NCI-H128 (cell line): Measurements from ENCODE around the gene DNASE2B.

Experiments used
- DNase-seq: peaks from one replicate; lab custom pipeline; 2025; ENCODE audit not compliant: unreplicated experiment; lab: John Stamatoyannopoulos, UW

DNASE2B gene, protein sequence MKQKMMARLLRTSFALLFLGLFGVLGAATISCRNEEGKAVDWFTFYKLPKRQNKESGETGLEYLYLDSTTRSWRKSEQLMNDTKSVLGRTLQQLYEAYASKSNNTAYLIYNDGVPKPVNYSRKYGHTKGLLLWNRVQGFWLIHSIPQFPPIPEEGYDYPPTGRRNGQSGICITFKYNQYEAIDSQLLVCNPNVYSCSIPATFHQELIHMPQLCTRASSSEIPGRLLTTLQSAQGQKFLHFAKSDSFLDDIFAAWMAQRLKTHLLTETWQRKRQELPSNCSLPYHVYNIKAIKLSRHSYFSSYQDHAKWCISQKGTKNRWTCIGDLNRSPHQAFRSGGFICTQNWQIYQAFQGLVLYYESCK

DNA sequence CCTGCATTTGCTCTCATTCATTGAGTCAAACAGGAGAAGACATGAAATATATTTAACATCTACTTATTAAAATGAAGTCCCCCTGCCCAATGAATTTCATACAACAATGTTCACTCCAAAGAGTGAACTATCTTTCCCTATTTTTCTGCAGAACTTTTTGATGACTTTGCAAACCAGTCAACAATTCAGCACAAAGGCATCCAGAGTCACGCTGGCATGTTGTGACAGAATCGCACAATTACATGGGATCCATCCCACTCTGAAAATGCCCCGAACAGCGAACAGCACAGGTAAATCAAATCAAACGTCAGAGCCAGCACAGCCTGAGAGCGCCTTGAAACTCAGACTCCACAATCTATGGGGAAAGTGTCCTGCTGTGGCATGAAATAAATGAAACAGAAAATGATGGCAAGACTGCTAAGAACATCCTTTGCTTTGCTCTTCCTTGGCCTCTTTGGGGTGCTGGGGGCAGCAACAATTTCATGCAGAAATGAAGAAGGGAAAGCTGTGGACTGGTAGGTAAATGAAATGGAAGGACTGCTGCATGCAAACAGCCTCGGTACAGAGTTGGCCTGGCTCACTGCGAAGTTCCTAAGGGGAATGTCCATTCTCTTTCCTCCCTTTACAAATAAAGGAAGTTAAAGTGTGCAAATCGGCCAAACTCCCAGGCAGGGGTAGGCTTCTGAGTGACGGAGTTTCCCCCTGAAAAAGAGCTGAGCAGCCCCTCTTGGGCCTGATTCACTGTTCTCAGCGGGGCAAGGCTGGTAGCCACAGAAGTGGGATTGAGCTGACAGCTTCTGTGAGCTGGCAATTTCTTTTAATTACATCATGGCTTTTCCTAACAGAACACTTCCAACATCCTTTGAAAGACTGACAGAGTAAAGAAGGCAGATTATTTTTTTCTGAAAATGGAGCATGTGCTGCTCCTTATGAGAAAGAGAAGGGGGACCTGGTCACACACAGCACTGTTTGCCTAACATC is at the start of gene DNASE2B:
TSS of gene DNASE2B (plus strand) at position 310 of the 981 bp plus-strand sequence. CDS start at position 391, 81 bp downstream.
- DNase-seq, result no peak

DNA sequence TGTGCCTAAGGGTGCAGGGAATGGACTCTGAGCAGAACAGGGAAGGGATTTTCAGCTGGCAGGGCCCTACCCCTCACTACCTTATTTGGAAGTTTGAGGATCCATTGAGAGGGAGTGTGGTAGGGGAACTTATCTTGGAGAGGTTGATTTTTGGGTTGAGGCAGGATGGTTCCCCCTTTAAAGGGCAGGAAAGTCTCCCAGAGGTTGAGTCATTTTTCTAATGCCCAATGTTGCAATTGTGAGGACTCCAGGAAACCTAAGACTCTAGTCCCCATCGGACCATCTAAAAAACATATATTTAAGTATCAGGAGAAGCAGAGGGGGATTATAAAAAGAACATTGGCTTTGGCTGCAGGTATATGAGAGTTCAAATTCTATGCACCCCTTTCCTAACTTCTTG is 49.5 kb upstream of the DNASE2B start:
- DNase-seq, result no peak

DNA sequence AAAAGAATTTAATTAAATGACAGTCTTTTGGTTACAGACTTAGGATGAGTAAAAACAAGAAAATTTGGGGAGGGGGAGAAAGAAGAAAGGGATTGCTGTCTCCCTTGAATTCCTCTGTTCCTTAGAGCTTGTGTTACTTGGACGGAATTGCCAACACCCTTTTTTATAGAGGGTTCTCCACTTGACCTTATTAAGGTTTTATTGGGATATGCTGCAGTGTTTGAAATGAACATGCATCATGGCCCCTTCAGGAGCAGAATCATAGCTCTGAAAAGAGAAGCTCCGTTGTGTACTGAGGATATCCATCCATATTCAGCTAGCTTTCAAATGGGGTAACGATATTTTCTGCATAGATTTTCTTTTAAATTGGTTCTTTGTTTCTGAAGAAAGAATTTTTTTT is 48.2 kb upstream of the DNASE2B start:
- DNase-seq, result no peak

DNA sequence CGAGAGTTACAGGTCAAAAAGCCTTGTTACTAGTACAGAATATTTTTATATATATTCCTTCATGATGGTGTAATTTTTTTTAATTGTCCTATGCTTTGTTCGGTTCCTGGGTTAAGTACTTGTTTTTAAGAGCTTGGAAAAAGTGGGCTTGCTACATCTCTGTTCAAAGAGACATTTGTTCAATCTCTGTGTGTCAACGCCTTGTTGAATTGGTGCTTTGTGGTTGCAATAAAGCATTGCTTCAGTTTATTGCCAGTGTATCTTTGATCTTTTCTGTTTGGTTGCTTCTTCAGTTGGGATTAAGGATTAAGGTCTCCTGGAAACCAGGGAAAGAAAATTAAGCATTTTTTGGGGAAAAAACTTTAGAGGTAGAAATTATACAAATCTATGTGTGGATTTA is 47.7 kb upstream of the DNASE2B start:
- no peak for DNase-seq

DNA sequence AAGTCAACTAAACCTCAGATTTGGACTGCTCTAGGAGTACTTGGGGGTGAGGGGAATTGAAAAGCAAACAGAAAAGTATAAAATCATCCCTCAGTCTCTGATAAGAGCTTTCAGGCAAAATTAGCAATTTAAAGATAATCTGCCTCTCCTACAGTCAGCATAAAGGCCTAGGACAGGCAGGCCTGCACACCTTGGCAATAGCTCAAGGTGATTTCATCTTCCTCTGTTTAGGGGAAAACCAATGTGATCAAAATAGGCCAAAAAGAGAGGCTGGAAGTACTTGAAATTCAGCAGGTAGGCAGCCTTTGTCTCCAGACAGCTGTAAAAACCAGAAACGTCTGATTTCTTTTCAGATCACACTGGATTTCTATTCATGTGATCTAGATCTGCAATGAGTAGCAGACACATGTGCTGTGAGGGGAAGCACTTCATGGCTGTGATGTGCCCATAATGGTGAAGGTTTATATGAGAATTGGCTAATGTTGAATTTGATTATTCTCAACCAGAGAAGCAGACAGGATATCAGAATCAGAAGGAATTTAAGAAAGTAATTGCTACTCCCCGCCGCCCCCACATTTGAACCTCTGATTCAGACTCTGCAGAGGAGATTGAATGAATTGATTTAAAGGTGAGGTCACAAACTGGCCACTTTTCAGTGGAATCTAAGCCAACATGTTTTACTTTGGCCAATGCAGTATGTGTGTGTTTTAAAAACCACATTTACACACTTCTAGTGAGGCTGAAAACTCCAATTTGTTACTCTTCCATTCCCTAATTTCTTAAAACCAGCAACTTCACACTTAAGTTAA is 45.8 kb upstream of the DNASE2B start:
- DNase-seq, result no peak

DNA sequence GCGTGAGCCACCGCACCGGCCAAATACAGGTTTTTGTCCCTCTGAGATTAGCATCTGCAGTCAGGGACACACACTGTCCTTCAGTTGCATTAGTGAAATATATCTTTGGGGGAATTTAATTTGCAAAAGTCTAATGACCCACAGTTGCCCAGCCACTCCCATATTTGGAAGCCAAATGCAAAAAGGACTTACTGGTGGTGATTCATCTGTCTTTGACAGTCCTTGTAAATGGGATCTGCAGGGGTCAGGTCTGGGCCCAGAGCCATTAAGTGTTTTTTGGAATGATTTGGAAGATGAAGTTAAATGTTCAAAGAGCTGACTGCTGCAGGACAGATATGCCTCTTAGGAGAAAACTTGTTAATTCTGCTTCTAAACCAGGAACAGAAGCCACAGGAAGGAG is 44.6 kb upstream of the DNASE2B start:
- no peak for DNase-seq

DNA sequence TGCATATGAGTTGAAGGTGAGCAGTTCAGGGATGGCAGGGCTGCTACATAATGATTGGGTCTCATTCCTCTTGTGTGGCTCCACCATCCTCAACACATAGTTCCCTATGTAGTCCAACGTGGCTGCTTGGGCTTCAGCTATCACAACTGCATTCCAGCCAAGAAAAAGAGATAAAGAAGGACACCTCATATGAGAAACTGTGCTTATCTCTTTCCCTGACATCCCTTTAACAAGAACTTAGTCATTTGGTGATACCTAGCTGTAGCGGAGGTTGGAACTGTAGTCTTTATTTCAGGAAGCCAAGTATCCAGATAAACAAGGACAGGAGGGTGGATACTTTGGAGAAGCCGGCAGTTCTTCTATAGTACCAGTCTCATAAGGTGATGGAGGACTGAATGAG is 42.7 kb upstream of the DNASE2B start:
- DNase-seq, result no peak

DNA sequence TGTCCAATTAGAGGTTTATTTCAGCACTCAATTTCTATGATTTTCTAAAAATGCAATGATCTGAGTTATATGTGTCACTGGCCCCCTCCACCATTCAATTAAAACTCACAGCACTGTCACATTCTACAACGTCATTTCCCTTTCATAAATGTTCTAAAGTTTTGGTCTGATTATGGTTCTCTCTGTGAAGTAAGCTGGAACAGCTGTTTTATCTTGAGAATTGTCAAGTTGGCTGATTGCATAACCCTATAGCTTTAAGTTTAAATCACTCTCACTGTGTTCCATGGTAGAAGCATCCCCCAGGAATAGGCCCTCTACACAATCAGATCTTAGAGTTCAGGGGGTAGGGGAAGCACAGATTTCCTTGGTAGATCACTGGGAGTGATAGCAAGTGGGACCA is 41.4 kb upstream of the DNASE2B start:
- DNase-seq, result no peak

DNA sequence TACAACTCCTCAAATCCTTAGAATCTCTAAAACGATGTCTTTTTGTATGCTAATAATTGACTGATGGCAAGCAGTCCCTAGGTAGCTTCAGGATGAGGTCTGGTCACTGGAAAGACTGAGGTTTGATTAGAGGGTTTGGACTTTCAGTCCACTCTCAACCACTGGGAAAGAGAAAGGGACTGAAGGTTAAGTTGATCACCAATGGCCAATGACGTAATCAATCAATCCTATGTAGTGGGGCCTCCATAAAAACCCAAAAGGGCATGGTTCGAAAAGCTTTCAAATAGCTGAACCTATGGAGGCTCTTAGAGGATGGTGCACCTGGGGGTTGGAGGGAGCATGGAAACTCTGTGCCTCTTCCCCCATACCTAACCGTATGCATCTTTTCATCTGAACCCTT is 39.6 kb upstream of the DNASE2B start:
- no peak for DNase-seq

DNA sequence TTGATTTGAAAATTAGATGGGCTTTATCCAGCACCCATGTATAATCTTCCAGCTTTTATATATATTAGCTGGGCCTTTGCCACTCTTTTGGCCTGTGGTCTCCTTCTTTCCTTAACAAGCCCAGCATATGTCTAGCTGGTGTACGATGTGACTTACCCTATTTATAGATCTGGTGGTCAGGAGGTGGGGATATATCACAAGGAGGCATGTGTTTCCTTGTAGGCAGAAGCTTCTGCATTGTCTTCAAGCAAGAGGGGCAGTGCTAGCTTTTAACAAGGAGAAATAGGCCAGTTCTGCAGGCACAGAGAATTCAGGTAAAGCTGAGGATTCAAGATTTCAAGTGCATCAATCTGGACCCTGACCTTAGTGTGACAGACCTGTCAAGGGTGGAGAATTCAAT is 38.0 kb upstream of the DNASE2B start:
- DNase-seq, result no peak

DNA sequence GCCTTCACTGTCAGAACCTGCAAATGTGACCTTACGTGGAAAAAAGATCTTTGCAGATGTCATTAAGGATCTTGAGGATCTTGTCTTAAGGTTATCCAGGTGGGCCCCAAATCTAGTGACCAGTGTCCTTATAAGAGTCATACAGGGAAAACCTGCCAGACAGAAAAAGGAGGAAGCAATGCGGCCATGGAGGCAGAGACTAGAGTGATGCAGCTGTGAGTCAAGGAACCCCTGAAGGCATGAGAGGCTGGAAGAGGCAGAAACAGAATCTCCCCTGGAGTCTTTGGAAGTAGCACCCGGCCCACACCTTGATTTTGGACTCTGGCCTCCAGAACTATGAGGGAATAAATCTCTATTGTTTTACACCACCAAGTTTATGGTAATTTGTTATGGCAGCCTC is 36.5 kb upstream of the DNASE2B start:
- no peak for DNase-seq

DNA sequence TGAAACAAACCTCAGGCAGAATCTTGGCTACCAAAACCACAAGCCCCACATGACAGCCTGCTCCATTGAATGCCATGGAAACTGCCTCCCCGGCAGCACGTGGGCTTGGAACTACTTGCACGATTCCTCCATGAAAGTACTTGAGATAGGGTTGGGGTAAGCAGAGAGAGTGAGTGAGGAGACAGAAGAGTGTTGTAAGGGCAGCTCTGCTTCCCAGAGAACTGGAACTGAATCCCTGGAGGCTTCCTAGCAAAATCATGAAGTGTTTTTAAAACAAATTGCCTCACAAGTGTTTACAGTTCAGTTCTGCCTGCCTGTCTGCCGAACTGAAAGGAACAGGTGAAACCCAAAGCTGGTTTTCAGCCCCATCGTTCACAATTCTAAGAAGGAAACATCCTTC is 35.3 kb upstream of the DNASE2B start:
- DNase-seq, result peak; percentile 68

DNA sequence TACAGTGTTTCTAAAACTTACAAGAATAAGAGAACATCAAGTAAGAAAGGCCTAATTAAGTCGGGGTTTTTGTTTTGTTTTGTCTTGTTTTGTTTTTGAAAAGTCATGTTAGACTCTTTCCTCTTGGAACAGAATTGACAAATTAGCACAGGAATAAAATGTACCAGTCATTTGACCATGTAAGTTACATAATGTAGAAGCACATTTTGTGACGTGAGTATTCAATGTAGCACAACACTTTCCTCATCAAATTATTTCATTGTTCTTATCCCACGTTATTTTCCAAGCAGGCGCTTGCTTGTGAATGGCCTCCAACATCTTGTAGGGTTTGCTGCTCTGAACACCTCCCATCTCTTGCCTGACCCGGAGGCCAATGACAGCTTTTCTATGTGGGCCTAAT is 34.7 kb upstream of the DNASE2B start:
- DNase-seq, result no peak

DNA sequence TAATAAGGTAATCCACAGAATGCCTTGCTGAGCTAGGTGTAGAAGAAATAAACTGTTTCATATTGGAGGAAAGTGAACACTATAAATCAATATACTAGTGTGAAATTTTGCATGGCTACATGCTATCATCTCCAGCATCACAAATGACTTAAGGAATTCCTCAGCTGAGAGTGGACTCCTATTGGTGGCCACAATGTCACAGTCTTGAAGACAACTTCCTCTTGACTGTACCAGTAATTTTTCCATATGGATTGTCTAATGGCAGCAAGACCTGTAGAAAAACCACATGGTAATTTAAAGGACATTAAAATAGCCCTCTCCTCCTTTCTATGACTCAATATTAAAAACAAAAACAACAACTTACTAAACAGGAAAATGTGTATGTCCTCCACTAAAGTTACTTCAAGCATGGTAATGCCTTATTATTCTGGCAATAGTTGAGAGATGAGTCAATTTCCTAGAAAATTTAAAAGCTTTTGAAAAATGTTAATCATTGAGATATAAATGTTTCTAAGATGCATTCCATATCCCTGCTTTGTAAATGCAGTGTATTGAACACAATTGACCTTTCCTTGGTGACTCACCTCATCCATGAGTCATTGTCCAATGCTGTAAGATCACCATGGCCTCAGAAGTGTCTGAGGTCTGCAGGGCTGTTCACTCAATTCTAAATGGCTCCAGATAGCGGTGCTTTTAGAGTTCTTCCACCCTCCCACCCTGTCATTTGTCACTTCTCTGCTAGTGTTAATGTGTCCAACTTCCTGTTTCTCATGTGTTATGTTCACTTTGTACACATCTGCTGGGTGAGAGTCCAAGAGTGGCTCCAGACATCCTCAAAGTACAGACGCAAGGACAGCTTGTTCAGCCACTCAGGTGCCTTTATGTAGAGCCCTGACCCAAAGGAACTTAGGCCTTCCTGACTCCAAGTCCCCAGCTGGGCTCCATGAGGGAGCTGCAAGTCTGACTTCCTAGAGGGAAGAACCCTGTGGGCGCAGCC is 32.8 kb upstream of the DNASE2B start:
- no peak for DNase-seq

DNA sequence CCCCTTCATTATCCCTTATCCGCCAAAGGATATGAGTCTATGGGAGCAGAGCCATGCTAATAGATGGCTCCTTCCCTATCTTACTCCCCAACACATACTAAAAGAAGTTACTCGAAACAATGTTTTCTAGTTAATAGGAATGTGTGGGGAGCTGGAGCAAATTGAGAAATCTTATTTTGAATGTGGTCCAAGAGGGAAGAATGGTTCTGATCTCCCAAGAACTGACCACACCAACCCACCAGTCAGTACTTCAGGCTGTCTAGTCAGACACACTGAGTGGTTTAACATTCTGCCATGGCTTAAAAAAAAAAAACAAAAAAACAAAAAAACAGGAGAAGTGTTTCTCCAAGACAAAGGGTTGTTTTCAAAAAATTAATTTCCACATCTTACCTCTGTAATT is 31.5 kb upstream of the DNASE2B start:
- DNase-seq, result no peak

DNA sequence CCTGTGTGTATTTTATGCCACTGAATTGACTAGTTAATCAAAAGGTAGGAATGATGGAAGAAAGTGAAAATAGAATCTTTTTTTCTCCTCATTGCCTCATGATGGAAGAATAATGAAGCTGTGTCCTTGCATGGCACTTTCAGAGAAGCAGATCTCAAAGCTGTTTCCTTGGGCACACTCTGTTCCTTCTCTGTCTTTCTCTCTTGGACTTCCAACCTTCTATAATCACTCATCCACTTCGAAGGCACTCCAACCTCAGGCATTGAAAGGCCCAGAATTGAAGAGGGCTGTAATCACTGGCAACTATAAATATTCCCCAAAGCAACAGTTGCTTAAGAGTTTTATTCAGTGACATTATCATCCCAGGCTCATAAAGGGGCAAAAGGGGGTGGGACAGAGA is 31.1 kb upstream of the DNASE2B start:
- no peak for DNase-seq

DNA sequence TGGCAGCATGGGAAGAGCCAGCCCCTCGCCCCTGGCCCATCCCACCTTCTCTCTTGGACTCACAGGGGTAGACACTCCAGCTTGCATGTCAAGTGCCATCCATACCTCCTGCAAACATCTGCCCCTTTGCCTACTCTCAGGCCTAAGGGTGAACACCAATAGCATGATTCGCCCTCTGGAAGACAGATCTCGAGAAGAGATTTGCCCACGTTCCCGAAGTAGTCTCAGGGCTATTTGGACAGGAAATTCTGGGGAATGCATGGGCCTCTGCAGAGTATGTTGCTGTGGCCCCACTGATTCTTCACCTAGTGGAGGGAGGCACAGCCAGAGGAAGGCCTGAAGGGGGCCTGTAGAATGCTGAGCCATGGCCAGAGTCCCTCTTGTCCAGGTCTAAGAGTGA is 29.8 kb upstream of the DNASE2B start:
- no peak for DNase-seq

DNA sequence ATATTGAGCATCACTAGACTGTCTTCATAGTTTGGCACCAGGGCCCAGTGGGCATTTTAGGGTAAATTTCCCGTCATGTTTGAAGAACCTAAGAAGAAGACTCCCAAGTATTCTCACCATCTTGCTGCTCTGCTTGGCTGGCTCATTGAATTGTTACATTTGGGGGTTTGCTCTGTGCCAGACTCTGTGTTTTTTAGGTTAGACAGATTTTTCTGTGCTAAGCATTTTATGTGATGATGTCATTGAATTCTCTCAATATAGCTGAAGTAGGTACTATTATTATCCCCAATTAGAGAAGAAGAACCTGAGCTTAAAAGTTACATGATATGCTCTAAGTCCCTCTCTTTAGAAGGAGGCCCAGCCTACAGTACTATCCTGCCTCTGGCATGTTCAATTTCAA is 28.0 kb upstream of the DNASE2B start:
- no peak for DNase-seq

DNA sequence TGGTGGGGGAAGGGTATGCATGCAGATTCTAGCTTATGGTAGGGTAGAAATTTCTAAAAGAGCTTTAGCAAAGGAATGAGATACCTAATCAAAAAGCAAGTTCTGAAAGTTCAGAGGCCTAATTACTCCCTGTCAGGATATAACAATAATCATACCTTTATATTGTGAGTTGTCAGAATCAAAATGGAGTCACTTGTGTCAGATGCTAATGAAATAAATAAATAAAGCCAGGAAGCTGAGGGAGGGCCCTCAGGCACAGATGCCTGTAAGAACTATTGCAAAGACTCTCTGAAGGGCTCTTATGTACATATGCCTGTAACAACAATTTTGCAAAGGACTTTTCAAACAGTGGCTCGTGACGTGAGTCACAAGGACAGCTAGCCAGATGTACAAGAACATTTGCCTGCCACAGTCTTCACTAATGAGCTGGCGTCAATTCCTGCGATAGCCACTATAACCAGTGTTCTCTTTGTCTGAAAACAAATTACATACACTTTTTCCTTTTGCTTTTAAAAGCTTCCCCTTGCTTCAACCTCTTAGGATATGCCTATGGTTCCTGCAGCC is 27.4 kb upstream of the DNASE2B start:
- peak; percentile 12 for DNase-seq
